Measurements from ENCODE around the gene HEATR5A. TPM values are rescaled to one million over a fixed set of nuclear protein-coding genes. Genes with fewer than 3 reads are reported as not detected.
"Not testable (repeated sequence)": the region's sequence is repeated elsewhere in the genome, so short reads cannot be mapped to it uniquely, and the experiment has no call there.

Gene HEATR5A
- total and polyA plus RNA-seq, 2 of the 13 experiments (the other 11 are each of a cell fraction or from before 2014, with no cell fraction given), result 36.4 to 105 TPM

DNA sequence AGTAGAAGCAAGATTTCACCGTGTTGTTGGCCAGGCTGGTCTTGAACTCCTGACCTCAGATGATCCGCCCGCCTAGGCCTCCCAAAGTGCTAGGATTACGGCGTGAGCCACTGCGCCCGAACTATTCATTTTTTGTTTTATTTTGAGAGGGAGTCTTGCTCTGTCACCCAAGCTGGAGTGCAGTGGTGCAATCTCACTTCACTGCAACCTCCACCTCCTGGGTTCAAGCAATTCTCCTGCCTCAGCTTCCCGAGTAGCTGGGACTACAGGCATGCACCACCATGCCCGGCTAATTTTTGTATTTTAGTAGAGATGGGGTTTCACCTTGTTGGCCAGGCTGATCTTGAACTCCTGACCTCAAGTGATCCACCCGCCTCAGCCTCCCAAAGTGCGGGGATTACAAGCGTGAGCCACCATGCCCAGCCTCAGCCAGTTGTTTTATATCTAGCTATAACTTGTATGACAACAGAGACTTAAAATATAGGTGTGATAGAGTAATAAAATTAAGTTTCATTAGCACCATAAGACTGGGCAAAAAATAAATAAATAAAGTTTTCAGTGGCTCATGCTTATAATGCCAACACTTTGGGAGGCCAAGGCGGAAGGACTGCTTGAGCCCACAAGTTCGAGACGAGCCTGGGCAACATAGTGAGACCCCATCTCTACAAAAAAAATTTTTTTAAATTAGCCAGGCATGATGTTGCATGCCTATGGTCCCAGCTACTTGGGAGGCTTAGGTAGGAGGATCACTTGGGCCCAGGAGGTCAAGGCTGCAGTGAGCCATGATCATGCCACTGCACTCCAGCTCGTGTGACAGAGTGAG lies 41.0 kb downstream of the HEATR5A start:
- H4K20me1 ChIP-seq (ENCODE audit: insufficient read depth, low read length); H3K4me2 ChIP-seq (ENCODE audit: low read depth, low read length); CTCF ChIA-PET (ENCODE audit: low intra/inter-chr PET ratio, low total read pairs); H3K9me3 ChIP-seq (ENCODE audit: low read length); H3K79me2 ChIP-seq (ENCODE audit: insufficient read depth, low read length); H3K27me3 ChIP-seq (ENCODE audit: control insufficient read depth in 1 of 2, insufficient read depth in 2 of 2, low read length in 2 of 2); FAIRE-seq; BruUV-seq (replicated peaks); H2AFZ ChIP-seq (ENCODE audit: low read length); in situ Hi-C loops (cut with HindIII; ENCODE audit: extremely low pct_ligation_motif_present, low pct_unique_long_range_greater_than_20kb); ATAC-seq; H3K4me3 ChIP-seq (replicated peaks in 1 of 3; ENCODE audit: insufficient read depth in 1 of 3, low read depth in 2 of 3, low read length in 3 of 3); H3K9ac ChIP-seq (ENCODE audit: insufficient read depth, low read depth, low read length); DNase-seq (ENCODE audit: low spot score); H3K27ac ChIP-seq (ENCODE audit: extremely low read length, insufficient read depth, low read length): not testable (repeated sequence)
- Histone ChIP-seq H3K4me1 (ENCODE audit: insufficient read depth, low read length) (peaks cover 26% of the 10 kb centered on the region), H3K36me3 (replicated peaks in 1 of 2; ENCODE audit: control insufficient read depth in 1 of 2, insufficient read depth in 2 of 2, low read length in 2 of 2) (peaks cover 6 to 29% of the 10 kb centered on the region in 2 experiments; a peak in 4 of 5 replicates)
- 96% methylated on average over 16 of the region's 16 CpGs for WGBS (ENCODE audit: low lambda C conversion rate)
- intact Hi-C loops (cut with micrococcal nuclease; ENCODE audit: unreplicated experiment), result loop anchor here (2.0 kb wide), 1 partner anchor 77 kb away; the partner anchor contains the start of gene DTD2
- POLR2A ChIA-PET, result interaction anchor here (4.9 kb wide), 1 partner anchor 40 kb away, joined by 30 read pairs; the partner anchor contains the start of gene HEATR5A
- TF ChIP-seq, protein P1, sequence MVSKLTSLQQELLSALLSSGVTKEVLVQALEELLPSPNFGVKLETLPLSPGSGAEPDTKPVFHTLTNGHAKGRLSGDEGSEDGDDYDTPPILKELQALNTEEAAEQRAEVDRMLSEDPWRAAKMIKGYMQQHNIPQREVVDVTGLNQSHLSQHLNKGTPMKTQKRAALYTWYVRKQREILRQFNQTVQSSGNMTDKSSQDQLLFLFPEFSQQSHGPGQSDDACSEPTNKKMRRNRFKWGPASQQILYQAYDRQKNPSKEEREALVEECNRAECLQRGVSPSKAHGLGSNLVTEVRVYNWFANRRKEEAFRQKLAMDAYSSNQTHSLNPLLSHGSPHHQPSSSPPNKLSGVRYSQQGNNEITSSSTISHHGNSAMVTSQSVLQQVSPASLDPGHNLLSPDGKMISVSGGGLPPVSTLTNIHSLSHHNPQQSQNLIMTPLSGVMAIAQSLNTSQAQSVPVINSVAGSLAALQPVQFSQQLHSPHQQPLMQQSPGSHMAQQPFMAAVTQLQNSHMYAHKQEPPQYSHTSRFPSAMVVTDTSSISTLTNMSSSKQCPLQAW (CRISPR knock-in tag; IDR thresholded peaks at IDR 0.05), result 0 out of 2 replicates have a peak, but pooled peaks have one; percentile 52
- TF ChIP-seq, protein P2, sequence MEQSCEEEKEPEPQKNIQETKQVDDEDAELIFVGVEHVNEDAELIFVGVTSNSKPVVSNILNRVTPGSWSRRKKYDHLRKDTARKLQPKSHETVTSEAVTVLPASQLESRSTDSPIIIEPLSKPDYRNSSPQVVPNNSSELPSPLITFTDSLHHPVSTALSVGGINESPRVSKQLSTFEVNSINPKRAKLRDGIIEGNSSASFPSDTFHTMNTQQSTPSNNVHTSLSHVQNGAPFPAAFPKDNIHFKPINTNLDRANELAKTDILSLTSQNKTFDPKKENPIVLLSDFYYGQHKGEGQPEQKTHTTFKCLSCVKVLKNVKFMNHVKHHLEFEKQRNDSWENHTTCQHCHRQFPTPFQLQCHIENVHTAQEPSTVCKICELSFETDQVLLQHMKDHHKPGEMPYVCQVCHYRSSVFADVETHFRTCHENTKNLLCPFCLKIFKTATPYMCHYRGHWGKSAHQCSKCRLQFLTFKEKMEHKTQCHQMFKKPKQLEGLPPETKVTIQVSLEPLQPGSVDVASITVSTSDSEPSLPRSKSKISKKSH (CRISPR knock-in tag; IDR thresholded peaks at IDR 0.05; ENCODE audit: borderline replicate concordance), result 0 out of 2 replicates have a peak, but pooled peaks have one; percentile 11
- TF ChIP-seq TARDBP (CRISPR knock-in tag; IDR thresholded peaks at IDR 0.05) (0 out of 2 replicates have a peak, but pooled peaks have one; percentile 25), SNAPC2 (CRISPR knock-in tag; IDR thresholded peaks at IDR 0.05) (peak; percentile 45; the same call in 1 of the 2 replicates), ZNF274 (CRISPR knock-in tag; IDR thresholded peaks at IDR 0.05) (0 out of 2 replicates have a peak, but pooled peaks have one; percentile 57), ZNF33B (CRISPR knock-in tag; IDR thresholded peaks at IDR 0.05) (0 out of 2 replicates have a peak, but pooled peaks have one; percentile 64), ARID2 (CRISPR knock-in tag; IDR thresholded peaks at IDR 0.05; ENCODE audit: borderline replicate concordance) (0 out of 2 replicates have a peak, but pooled peaks have one; percentile 42), ZNF75D (CRISPR knock-in tag; IDR thresholded peaks at IDR 0.05; ENCODE audit: borderline replicate concordance) (0 out of 2 replicates have a peak, but pooled peaks have one; percentile 6), KDM5B (CRISPR knock-in tag; IDR thresholded peaks at IDR 0.05; ENCODE audit: borderline replicate concordance) (peak; percentile 54; the same call in 1 of the 2 replicates)
- TF ChIP-seq, protein P3, sequence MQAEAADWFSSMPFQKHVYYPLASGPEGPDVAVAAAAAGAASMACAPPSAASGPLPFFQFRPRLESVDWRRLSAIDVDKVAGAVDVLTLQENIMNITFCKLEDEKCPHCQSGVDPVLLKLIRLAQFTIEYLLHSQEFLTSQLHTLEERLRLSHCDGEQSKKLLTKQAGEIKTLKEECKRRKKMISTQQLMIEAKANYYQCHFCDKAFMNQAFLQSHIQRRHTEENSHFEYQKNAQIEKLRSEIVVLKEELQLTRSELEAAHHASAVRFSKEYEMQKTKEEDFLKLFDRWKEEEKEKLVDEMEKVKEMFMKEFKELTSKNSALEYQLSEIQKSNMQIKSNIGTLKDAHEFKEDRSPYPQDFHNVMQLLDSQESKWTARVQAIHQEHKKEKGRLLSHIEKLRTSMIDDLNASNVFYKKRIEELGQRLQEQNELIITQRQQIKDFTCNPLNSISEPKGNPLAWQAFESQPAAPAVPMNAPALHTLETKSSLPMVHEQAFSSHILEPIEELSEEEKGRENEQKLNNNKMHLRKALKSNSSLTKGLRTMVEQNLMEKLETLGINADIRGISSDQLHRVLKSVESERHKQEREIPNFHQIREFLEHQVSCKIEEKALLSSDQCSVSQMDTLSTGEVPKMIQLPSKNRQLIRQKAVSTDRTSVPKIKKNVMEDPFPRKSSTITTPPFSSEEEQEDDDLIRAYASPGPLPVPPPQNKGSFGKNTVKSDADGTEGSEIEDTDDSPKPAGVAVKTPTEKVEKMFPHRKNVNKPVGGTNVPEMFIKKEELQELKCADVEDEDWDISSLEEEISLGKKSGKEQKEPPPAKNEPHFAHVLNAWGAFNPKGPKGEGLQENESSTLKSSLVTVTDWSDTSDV (CRISPR knock-in tag; IDR thresholded peaks at IDR 0.05), result peak; percentile 49; the same call in 1 of the 2 replicates
- TF ChIP-seq, protein P4, sequence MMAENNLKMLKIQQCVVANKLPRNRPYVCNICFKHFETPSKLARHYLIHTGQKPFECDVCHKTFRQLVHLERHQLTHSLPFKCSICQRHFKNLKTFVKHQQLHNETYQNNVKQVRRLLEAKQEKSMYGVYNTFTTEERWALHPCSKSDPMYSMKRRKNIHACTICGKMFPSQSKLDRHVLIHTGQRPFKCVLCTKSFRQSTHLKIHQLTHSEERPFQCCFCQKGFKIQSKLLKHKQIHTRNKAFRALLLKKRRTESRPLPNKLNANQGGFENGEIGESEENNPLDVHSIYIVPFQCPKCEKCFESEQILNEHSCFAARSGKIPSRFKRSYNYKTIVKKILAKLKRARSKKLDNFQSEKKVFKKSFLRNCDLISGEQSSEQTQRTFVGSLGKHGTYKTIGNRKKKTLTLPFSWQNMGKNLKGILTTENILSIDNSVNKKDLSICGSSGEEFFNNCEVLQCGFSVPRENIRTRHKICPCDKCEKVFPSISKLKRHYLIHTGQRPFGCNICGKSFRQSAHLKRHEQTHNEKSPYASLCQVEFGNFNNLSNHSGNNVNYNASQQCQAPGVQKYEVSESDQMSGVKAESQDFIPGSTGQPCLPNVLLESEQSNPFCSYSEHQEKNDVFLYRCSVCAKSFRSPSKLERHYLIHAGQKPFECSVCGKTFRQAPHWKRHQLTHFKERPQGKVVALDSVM (CRISPR knock-in tag; IDR thresholded peaks at IDR 0.05), result peak; percentile 55; the same call in 1 of the 2 replicates
